Measurements from ENCODE around the gene GYPA. TPM values are rescaled to one million over a fixed set of nuclear protein-coding genes. Genes with fewer than 3 reads are reported as not detected.
"Not testable (repeated sequence)": the region's sequence is repeated elsewhere in the genome, so short reads cannot be mapped to it uniquely, and the experiment has no call there.

The GYPA gene
- total RNA-seq, 6 experiments from 2014 or later, result 0.20 to 3.6 (median 1.4) TPM; not detected in 3

- WGBS (ENCODE audit: insufficient coverage, low coverage, low lambda C conversion rate, missing lambda C conversion rate), result 45% methylated on average over 4 of the region's 4 CpGs
- DNase-seq; H3K27me3 ChIP-seq; H3K9me3 ChIP-seq; H3K27ac ChIP-seq; ATAC-seq; H3K4me3 ChIP-seq; intact Hi-C loops (cut with DNase I); H3K36me3 ChIP-seq; H3K4me1 ChIP-seq: not testable (repeated sequence)
Measured at GRCh38 chr4:144123982-144124635, 16.4 kb downstream of the GYPA start.

GRCh38 chr4:144123269-144123668, 17.2 kb downstream of the GYPA start:
- ATAC-seq; intact Hi-C loops (cut with DNase I); H3K36me3 ChIP-seq; H3K27me3 ChIP-seq; H3K4me1 ChIP-seq; H3K27ac ChIP-seq; H3K4me3 ChIP-seq; DNase-seq; H3K9me3 ChIP-seq: not testable (repeated sequence)
- WGBS (ENCODE audit: insufficient coverage, low coverage, low lambda C conversion rate, missing lambda C conversion rate), result 55% methylated on average over 3 of the region's 3 CpGs

GRCh38 chr4:144119752-144120151, 20.8 kb downstream of the GYPA start:
- H3K27me3 ChIP-seq; H3K4me3 ChIP-seq; DNase-seq; H3K27ac ChIP-seq; H3K4me1 ChIP-seq; intact Hi-C loops (cut with DNase I); ATAC-seq; H3K36me3 ChIP-seq; H3K9me3 ChIP-seq: not testable (repeated sequence)
- WGBS (ENCODE audit: insufficient coverage, low coverage, low lambda C conversion rate, missing lambda C conversion rate), result 23% methylated on average over 2 of the region's 5 CpGs

- DNase-seq (no peak), ATAC-seq (no peak)
- H3K4me3 ChIP-seq, result no peak overlapping the region
- H3K36me3 ChIP-seq, result no peaks in the 10 kb centered on the region
- 27% methylated on average over 2 of the region's 4 CpGs for WGBS (ENCODE audit: insufficient coverage, low coverage, low lambda C conversion rate, missing lambda C conversion rate)
- TF ChIP-seq POLR2A (IDR thresholded peaks at IDR 0.05) (no peak), CTCF (IDR thresholded peaks at IDR 0.05) (no peak)
- no peak overlapping the region for H3K27ac ChIP-seq
- no peaks in the 10 kb centered on the region for H3K9me3 ChIP-seq
- H3K27me3 ChIP-seq, result no peaks in the 10 kb centered on the region
- intact Hi-C loops (cut with DNase I), result no loop called here
- no peaks in the 10 kb centered on the region for H3K4me1 ChIP-seq
Measured at GRCh38 chr4:144115519-144115918, 25.0 kb downstream of the GYPA start.

GRCh38 chr4:144113546-144113945, 27.0 kb downstream of the GYPA start:
- no peak overlapping the region for H3K4me3 ChIP-seq
- no peak for TF ChIP-seq CTCF (IDR thresholded peaks at IDR 0.05)
- TF ChIP-seq POLR2A (IDR thresholded peaks at IDR 0.05), result no peak
- WGBS (ENCODE audit: insufficient coverage, low coverage, low lambda C conversion rate, missing lambda C conversion rate), result 41% methylated on average over 2 of the region's 2 CpGs
- H3K4me1 ChIP-seq, result no peaks in the 10 kb centered on the region
- DNase-seq (no peak), ATAC-seq (no peak)
- H3K27me3 ChIP-seq, result no peaks in the 10 kb centered on the region
- intact Hi-C loops (cut with DNase I), result no loop called here
- no peaks in the 10 kb centered on the region for H3K36me3 ChIP-seq
- no peak overlapping the region for H3K27ac ChIP-seq
- H3K9me3 ChIP-seq, result no peaks in the 10 kb centered on the region

GRCh38 chr4:144104509-144105130, 35.9 kb downstream of the GYPA start:
- H3K4me3 ChIP-seq, result no peak overlapping the region
- no peak overlapping the region for H3K27ac ChIP-seq
- H3K36me3 ChIP-seq, result no peaks in the 10 kb centered on the region
- no peaks in the 10 kb centered on the region for H3K4me1 ChIP-seq
- H3K9me3 ChIP-seq, result no peaks in the 10 kb centered on the region
- ATAC-seq (no peak), DNase-seq (no peak)
- intact Hi-C loops (cut with DNase I), result no loop called here
- H3K27me3 ChIP-seq, result no peaks in the 10 kb centered on the region
- 42% methylated on average over 6 of the region's 6 CpGs for WGBS (ENCODE audit: insufficient coverage, low coverage, low lambda C conversion rate, missing lambda C conversion rate)
- no peak for TF ChIP-seq CTCF (IDR thresholded peaks at IDR 0.05)
- no peak for TF ChIP-seq POLR2A (IDR thresholded peaks at IDR 0.05)

GRCh38 chr4:144097776-144098175, 42.7 kb downstream of the GYPA start:
- H3K4me1 ChIP-seq; DNase-seq; H3K36me3 ChIP-seq; ATAC-seq; intact Hi-C loops (cut with DNase I); H3K27ac ChIP-seq; H3K9me3 ChIP-seq; H3K27me3 ChIP-seq; H3K4me3 ChIP-seq: not testable (repeated sequence)
- WGBS (ENCODE audit: insufficient coverage, low coverage, low lambda C conversion rate, missing lambda C conversion rate), result 63% methylated on average over 2 of the region's 2 CpGs

GRCh38 chr4:144093995-144094394, 46.5 kb downstream of the GYPA start:
- H3K27me3 ChIP-seq; H3K9me3 ChIP-seq; intact Hi-C loops (cut with DNase I); DNase-seq; H3K4me3 ChIP-seq; H3K27ac ChIP-seq; H3K36me3 ChIP-seq; ATAC-seq; H3K4me1 ChIP-seq: not testable (repeated sequence)
- 17% methylated on average over 4 of the region's 4 CpGs for WGBS (ENCODE audit: insufficient coverage, low coverage, low lambda C conversion rate, missing lambda C conversion rate)

- H3K9me3 ChIP-seq; DNase-seq; H3K4me3 ChIP-seq; H3K36me3 ChIP-seq; H3K27me3 ChIP-seq; H3K4me1 ChIP-seq; intact Hi-C loops (cut with DNase I); ATAC-seq; H3K27ac ChIP-seq: not testable (repeated sequence)
- WGBS (ENCODE audit: insufficient coverage, low coverage, low lambda C conversion rate, missing lambda C conversion rate), result 62% methylated on average over 2 of the region's 2 CpGs
Measured at GRCh38 chr4:144091181-144091580, 49.3 kb downstream of the GYPA start.
